Caco-2 (cell line): Measurements from ENCODE around the gene MYRF. TPM values are rescaled to one million over a fixed set of nuclear protein-coding genes. Genes with fewer than 3 reads are reported as not detected.

Experiments used
- BruUV-seq: library from RNA; stranded (reverse); fragments of 400-500 nt; replicated peaks from 2 replicates; lab custom pipeline; 2021; lab: Mats Ljungman, UMichigan
- CTCF ChIA-PET: fragments of 300-600 bp; sonication (Branson Sonifier 250); formaldehyde crosslinking; loops from one replicate; lab custom pipeline; 2022; ENCODE audit warnings: antibody characterized with exemption; lab: Charles Lee
- POLR2A ChIA-PET: fragments of 300-600 bp; sonication (Branson Sonifier 250); formaldehyde crosslinking; loops from one replicate; lab custom pipeline; 2022; ENCODE audit warnings: antibody characterized with exemption; lab: Charles Lee
- DNase-seq, 2 experiments: peaks; one replicate each; pipeline versions ENCODE4 v3.0.0 to v3.0.0-alpha.2; 2020 to 2022
- H3K27me3 ChIP-seq: replicated peaks from 2 replicates; pipeline ENCODE4 v1.6.0; 2011; ENCODE audit warnings: low read length; ENCODE audit not compliant: control insufficient read depth, insufficient read depth
- H3K36me3 ChIP-seq: 2 replicates; pipeline ENCODE4 v1.5.1; 2011; ENCODE audit warnings: low read length; ENCODE audit not compliant: control insufficient read depth, insufficient read depth
- H3K4me1 ChIP-seq: fragments of 250-450 bp; sonication (Bioruptor Pico); 2 replicates; pipeline ENCODE4 v1.5.1; 2020; ENCODE audit warnings: mild to moderate bottlenecking
- H3K4me3 ChIP-seq: 2 replicates; pipeline ENCODE4 v1.5.1; 2011; ENCODE audit warnings: low read depth, mild to moderate bottlenecking, control low read depth, low read length
- H3K9me3 ChIP-seq: fragments of 250-450 bp; sonication (Bioruptor Pico); 2 replicates; pipeline ENCODE4 v1.5.1; 2020; ENCODE audit warnings: mild to moderate bottlenecking, moderate library complexity
- H3K27ac Mint-ChIP-seq: one replicate; pipeline ENCODE4 v1.8.0; 2022; ENCODE audit warnings: mixed read lengths; ENCODE audit not compliant: unreplicated experiment
- H3K27me3 Mint-ChIP-seq: one replicate; pipeline ENCODE4 v1.8.0; 2022; ENCODE audit warnings: mixed read lengths; ENCODE audit not compliant: insufficient read depth, unreplicated experiment
- H3K36me3 Mint-ChIP-seq: one replicate; pipeline ENCODE4 v1.8.0; 2022; ENCODE audit warnings: mild to moderate bottlenecking, mixed read lengths; ENCODE audit not compliant: insufficient read depth, unreplicated experiment
- H3K4me1 Mint-ChIP-seq: one replicate; pipeline ENCODE4 v1.8.0; 2022; ENCODE audit warnings: low read depth, mixed read lengths; ENCODE audit not compliant: unreplicated experiment
- H3K4me3 Mint-ChIP-seq: one replicate; pipeline ENCODE4 v1.8.0; 2022; ENCODE audit warnings: mild to moderate bottlenecking, moderate library complexity, mixed read lengths; ENCODE audit not compliant: unreplicated experiment
- H3K9me3 Mint-ChIP-seq: one replicate; pipeline ENCODE4 v1.8.0; 2022; ENCODE audit warnings: mixed read lengths; ENCODE audit not compliant: unreplicated experiment
- intact Hi-C: fragments of 100-400 bp; cut with micrococcal nuclease; formaldehyde crosslinking; loops from one replicate; pipeline ENCODE4 v1.10.0; 2022; ENCODE audit not compliant: unreplicated experiment
- total RNA-seq: library from RNA; stranded (reverse); gene quantifications from 2 replicates; pipeline ENCODE4 v1.2.3, GENCODE V29; 2022
- TF ChIP-seq, protein P1 (sequence below), 2 experiments: fragments of 200-600 bp in 1 of 2; IDR thresholded peaks; 1 replicate in 1 of 2; 2 replicates in 1 of 2; pipeline versions ENCODE4 v1.5.1 to v1.8.0; 2011 to 2022; ENCODE audit warnings: antibody characterized with exemption in 1 of 2, control low read depth in 1 of 2, inconsistent platforms in 1 of 2, low read depth in 1 of 2, low read length in 1 of 2, mild to moderate bottlenecking in 1 of 2, moderate library complexity in 1 of 2; ENCODE audit not compliant: insufficient read depth in 1 of 2, severe bottlenecking in 1 of 2, unreplicated experiment in 1 of 2

The MYRF gene
- total RNA-seq, 1 experiment from 2014 or later, result 169 TPM

DNA sequence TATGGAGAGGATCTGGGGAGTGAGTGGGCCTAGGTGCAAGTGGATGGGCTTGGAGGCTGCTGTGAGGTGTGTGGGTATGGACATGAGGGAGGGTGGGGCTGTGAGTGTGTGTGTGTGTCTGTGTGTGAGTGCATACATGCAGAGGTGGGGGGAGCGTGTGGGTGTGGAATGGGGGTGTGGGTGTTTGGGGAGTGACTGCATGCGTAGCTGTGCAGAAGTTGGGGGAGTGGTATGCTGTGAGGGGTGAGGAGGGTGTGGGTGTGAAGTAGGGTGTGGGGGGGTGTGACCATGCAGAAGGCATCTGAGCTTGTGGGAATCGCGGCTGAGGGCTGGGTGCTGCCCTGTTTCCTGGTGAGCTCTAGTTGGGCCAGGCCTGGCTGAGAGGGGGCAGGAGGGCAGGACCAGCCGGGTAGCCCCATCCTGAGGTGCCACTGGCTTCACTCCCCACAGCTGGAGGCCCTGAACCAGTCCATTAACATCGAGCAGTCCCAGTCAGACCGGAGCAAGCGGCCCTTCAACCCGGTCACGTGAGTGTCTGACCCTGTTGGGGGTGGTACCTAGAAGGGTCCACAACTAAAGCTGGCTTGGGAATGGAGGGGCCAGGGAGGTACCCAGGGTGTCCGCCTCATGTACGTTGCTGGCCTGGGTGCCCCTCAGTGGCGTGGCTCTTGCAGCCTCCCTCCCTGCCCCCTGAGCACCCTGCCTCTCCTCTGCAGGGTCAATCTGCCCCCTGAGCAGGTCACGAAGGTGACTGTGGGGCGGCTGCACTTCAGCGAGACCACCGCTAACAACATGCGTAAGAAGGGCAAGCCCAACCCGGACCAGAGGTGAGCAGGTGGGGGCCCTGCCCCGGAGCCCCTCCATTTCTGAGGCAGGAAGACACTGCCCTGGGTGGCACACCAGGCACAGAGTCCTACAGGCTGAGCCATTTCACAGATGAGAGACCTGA, 23.4 kb downstream of the MYRF start:
- peaks cover 6% of the 10 kb centered on the region for H3K36me3 ChIP-seq
- ChIA-PET CTCF (interaction anchor here (1.3 to 1.6 kb wide), 2 partner anchors 12 to 27 kb away, joined by 4 to 7 read pairs; no protein-coding TSS in a partner anchor), POLR2A (no interaction called here)
- intact Hi-C loops, result loop anchor here (1.0 kb wide), 2 partner anchors 22 to 29 kb away; no protein-coding TSS in a partner anchor
- H3K27me3 Mint-ChIP-seq, result no peaks in the 10 kb centered on the region
- H3K4me1 Mint-ChIP-seq, result peaks cover 7% of the 10 kb centered on the region
- TF ChIP-seq, protein P1, sequence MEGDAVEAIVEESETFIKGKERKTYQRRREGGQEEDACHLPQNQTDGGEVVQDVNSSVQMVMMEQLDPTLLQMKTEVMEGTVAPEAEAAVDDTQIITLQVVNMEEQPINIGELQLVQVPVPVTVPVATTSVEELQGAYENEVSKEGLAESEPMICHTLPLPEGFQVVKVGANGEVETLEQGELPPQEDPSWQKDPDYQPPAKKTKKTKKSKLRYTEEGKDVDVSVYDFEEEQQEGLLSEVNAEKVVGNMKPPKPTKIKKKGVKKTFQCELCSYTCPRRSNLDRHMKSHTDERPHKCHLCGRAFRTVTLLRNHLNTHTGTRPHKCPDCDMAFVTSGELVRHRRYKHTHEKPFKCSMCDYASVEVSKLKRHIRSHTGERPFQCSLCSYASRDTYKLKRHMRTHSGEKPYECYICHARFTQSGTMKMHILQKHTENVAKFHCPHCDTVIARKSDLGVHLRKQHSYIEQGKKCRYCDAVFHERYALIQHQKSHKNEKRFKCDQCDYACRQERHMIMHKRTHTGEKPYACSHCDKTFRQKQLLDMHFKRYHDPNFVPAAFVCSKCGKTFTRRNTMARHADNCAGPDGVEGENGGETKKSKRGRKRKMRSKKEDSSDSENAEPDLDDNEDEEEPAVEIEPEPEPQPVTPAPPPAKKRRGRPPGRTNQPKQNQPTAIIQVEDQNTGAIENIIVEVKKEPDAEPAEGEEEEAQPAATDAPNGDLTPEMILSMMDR (IDR thresholded peaks at IDR 0.05; ENCODE audit: insufficient read depth in 1 of 2, low read depth in 1 of 2, low read length in 1 of 2, severe bottlenecking in 1 of 2, unreplicated experiment in 1 of 2), result no peak
- H3K27me3 ChIP-seq, result no peaks in the 10 kb centered on the region
- DNase-seq, result no peak
- H3K4me3 ChIP-seq, result no peak overlapping the region
- H3K27ac Mint-ChIP-seq, result no peak overlapping the region
- H3K9me3 Mint-ChIP-seq, result no peaks in the 10 kb centered on the region
- H3K4me3 Mint-ChIP-seq, result no peak overlapping the region
- no TSS peak for BruUV-seq
- H3K4me1 ChIP-seq, result peaks cover 13% of the 10 kb centered on the region
- peaks cover 89% of the 10 kb centered on the region for H3K36me3 Mint-ChIP-seq
- H3K9me3 ChIP-seq, result no peaks in the 10 kb centered on the region

DNA sequence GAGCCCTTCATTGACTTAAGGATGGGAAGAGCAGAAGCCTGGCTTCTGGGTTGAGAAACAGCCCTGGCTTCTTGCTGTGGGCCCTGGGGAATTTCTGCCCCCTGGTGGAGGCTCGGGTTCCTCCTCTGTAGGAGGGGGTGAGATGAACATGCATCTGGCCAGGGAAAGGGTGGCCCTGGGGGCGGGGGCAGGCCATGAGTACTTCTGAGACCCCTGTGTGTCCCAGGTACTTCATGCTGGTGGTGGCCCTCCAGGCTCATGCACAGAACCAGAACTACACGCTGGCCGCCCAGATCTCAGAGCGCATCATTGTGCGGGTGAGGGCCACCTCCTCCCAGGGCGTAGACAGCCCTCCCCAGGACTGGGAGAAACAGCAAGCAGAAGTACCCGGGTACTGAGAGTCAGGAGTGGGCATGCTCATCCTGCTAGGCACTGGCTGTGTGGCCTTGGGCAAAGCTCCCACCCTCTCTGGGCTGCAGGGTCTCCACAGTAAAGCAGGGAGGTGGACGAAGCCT, 24.2 kb downstream of the MYRF start:
- TF ChIP-seq, protein P1 (IDR thresholded peaks at IDR 0.05; ENCODE audit: insufficient read depth in 1 of 2, low read depth in 1 of 2, low read length in 1 of 2, severe bottlenecking in 1 of 2, unreplicated experiment in 1 of 2), result peak; percentile 76 to 82
- Mint-ChIP-seq H3K36me3 (peaks cover 85% of the 10 kb centered on the region), H3K27ac (no peak overlapping the region), H3K27me3 (no peaks in the 10 kb centered on the region), H3K4me3 (no peak overlapping the region), H3K4me1 (peaks cover 7% of the 10 kb centered on the region), H3K9me3 (no peaks in the 10 kb centered on the region)
- CTCF ChIA-PET, result interaction anchor here (1.6 to 2.3 kb wide), 2 partner anchors 11 to 20 kb away, joined by 6 to 7 read pairs; no protein-coding TSS in a partner anchor
- no TSS peak for BruUV-seq
- DNase-seq, result peak; percentile 77 to 81
- intact Hi-C loops, result loop anchor here (1.0 kb wide), 2 partner anchors 22 to 29 kb away; no protein-coding TSS in a partner anchor
- Histone ChIP-seq H3K4me1 (peaks cover 7% of the 10 kb centered on the region; the same call in 1 of the 2 replicates), H3K4me3 (no peak overlapping the region), H3K27me3 (no peaks in the 10 kb centered on the region), H3K36me3 (peaks cover 6% of the 10 kb centered on the region), H3K9me3 (no peaks in the 10 kb centered on the region)
- POLR2A ChIA-PET, result no interaction called here
